HG03354 (cell line): ENCODE measurements around the gene ZBTB7C.

Experiments used
- ATAC-seq: cut with Tn5 transposase; IDR thresholded peaks from one replicate; pipeline ENCODE4 v1.9.1; 2021; ENCODE audit warnings: mild to moderate bottlenecking; ENCODE audit not compliant: unreplicated experiment, poor library complexity, severe bottlenecking

ZBTB7C gene

DNA sequence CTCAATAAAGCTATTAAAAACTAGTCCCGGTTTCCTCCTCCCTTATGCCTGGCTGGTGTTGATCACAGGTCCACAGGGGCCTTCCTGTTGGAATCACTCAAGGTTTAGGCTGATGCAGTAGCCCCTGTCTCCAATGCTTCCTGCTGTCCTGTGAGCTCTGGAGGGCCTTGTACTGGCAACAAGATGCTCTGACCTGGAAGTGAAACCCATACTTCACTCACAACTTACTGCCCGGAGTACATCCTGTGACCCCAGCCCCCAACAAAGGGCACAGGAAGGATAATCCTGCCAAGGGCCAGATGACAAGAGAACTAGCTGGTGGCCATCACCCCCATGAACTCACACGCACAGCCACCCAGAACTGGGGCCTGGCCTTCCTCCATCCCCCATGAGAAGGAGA is 50.3 kb downstream of the ZBTB7C start:
- ATAC-seq = no peak

DNA sequence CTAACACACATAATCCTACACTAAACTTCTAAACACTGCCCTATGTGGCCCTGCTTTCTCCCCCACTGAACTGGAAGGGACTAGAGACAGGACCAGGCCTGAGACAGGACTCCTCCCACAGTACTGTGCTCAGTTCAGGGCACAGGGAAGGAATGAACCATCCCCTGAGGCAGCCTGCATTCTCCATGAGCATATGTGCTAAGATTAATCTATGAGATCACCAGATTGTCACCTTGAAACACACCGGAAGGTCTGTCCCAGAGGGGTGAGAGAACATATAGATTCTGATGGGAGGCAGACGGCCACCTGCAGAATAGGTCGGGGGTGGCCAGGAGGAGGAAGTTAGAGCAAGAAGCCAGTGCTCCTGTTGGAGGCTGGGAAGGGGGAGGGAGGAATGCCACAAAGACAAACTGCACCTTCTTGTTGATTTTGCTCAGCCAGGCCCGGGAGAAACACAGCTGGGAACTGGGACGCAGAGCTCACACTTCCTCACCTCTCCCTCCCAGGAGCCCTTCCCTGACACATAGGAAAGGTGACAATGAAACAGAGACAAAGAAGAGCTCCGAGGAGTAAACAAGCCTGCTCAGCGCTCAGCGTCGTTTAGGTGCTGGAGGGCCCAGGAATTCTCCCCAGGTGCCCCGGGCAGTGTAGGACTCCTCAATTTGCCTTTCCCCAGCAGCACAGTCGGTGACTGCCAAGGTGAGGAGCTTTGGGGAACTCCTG is 52.1 kb downstream of the ZBTB7C start:
- ATAC-seq = no peak

DNA sequence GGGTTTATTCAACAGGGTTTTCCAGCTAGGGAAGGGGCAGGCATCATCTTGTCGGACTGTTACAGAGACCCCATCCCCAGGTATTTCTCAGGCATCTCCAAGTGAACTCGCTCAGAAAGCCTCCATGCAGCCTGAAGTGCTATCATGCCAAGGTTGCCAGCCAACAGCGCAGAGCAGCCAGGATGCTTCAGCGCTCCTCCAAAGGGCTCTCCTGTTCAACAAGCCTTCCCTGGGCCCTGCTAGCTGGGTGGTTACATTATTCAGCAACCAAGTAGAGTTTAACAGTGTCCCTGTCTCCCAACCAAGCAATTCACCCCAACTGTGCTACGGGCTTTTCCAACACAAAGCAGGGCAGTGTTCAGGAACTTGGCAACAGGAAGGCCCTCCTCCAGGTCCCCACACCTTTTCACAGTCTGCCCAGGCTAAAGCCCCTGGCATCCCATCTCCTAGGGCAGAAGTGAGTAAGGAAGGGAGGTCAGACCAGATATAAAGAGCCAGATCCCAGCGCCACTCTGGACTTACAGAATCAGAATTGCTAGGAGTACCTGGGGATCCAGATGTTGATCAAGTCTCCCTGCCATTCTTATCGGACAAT is 52.9 kb downstream of the ZBTB7C start:
- no peak for ATAC-seq

DNA sequence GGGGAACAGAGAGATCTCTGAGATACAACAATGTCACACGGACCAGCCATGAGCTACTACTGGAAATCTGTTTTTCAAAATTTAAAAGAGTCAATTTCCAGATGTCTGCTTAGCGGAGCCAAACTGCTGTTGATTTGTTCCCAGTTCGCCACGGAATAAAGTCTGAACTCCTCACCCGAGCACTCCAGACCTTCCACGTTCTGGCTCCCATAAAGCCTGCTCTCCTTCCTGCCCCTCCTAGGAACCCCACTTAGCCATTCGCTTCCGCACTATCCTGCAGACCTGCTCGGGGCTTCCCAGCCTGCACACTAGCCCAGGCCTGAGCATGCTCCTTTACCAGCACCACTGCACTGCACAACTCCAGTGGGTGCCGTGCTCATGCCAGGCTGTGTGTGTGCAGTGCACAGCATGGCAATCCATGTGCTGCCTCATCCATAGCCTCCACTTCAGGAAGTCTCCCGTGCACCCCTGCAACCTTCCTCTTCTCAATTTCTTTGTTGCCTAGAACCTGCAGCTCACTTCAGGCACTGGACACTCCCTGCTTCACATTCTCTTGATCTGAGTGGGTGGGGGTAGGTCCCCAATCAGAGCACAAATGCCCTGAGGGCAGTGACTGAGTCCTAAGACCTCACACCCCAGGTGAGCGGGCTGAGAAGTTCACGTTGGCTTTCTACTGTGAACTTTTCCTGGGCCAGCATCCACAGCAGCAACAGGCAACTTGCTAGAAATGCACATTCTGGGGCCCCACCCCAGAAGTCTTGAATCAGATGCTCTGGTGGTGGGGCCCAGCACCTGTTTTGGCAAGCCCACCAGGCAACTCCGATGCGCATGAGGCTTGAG is 53.7 kb downstream of the ZBTB7C start:
- no peak for ATAC-seq

DNA sequence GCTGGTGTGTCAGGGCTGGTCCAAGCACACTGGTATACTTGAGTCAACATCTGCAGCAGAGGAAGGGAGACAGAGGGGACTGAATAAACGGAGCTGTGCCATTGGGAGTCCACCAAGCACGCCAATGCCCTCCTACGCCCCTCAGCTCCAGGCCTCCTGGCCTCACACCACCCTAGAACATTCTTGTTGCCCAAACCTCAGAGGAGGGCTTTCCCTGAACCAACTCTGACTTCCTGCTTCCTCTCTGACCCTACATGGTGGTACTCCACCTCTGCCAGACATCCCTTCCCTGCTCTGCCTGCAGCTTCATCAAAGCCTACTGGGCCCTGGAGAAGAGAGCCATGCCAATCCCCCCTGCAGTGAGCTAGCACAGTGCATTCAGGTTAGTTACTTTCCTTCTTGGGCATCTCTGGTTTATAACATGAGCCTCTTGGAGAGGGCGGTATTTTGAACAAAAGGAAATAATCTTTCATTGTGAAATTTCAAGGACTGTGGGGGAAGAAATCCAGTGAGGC is 54.4 kb downstream of the ZBTB7C start:
- ATAC-seq = no peak

DNA sequence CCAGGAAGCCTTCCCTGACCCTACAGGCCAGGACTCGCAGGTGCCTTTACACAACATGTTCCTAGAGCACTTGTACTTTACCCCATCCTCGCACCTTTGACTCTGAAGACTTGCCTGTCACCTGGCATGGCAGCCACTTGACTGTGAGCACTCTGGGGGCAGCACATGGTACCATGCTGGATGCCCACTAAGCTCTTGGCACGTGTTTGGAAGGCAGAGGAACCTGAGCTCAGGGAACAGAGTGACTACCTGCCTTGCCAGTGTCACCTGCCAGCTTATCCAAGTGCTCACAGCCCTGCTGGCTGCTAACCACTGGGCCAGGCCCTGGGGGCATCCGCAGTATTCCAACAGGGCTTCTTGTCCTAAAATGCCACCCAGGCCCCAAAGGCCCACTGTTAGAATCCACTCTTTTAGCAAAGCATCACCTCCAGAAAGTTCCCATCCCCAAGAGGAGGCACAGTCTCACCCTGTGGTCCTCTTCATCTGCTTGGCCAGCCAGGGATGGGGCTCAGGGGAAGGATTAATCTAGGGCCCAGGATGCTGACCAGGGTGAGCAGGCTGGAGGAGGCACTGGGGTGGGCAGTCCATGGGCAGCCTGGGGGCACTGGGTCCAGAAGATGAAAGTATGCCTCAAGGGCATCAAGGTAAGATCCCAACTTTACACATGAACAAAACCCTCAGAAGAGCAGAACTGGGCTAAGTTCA is 57.0 kb downstream of the ZBTB7C start:
- ATAC-seq = no peak

DNA sequence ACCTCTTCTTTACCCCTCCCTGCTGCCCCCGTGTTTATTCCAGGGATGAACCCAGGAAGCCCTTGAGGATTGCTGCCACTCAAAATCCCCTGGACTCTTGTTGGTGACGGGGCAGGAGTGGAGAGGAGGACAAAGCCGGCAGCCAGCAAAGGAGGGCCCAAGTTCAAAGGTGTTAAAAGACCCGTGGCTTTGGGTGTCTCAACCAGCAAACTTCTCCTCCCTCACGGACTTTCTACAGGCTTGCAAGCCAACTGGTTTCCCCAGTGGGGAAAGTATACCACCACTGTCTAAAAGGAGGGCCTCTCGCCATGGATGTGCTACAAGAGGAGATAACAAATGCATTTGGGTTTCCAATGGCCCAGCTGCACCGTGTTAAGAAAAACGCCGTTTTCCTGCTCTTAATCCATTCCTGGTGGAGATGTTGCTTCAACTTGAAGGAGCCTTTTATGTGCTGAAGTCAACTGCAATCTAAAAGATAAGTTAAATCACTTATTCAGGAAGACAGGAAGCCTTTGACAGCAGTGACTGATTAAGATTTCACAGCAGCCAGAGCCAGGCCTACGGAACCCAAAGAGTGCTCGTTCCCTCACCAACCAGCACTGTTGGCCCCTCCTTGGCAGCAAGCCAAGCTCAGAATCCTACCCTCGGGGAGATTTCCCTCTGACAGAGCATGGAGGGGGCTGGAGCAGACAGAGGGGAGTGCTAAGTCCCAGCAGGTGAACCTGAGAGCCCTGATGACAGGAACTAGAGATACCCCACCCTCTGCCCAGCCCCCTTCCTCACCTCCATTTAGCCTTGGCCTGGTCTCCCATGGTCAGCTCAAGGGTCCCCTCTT is 57.8 kb downstream of the ZBTB7C start:
- no peak for ATAC-seq

DNA sequence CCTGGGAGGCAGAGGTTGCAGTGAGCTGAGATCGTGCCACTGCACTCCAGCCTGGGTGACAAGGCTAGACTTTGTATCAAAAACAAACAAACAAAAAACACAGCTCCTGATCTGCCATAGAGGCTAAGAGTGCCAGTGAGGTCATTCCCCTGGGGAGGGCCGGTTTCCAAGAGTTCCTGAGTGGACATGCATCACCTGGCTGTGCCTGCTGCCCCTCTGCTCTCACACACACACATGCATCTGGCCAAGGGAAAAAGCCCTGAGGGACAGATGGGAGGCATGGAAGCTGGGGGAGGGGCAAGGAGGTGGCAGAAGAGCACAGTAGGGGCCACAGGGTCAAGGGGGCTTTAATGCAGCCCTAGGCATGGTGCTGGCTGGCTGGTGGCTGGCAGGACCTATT is 60.4 kb downstream of the ZBTB7C start:
- no peak for ATAC-seq

DNA sequence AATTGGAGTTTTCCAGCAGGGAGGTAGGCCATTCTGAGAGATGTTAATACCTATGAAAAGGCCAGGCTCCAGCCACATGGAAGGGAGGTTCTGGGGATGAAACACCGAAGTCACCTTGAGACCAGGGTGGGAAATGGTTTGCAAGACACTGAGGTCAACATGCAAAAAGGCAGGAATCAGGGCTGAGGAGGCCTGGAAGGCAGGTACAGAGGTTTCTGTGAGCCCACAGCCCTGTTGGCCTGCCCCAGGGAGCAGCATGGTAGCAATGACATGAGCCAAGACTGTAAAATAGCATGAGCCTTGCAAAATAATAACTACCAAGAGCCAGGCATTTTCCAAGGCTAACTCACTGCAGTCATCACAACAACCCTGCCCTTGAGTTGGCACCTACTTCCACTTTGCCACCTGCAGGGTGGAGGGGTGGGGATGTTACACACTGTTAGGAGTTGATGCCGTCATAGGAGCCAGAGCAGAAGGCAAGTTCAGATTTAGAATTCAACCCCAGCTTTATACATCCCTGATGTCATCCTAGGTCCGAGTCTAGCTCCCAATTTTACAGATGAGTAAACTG is 61.3 kb downstream of the ZBTB7C start:
- ATAC-seq = no peak

DNA sequence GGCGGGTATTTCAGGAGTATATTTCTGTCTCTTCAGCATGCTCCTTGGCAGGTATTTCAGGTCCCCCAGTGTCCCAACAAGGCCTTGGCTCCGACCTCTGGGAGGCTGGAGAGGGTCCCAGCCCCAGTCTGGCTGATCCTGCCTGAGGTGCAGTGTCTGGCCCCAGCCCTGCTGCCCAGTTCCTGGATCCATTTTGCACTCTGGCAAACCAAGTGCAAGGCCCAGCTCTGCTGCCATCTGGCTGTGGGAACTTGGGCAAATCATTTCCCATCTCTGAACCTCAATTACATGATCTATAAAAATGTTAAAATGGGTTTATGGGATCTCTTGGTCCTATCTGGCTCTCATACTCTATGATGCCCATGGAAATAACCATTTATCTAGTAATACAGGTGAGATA is 63.6 kb downstream of the ZBTB7C start:
- no peak for ATAC-seq

DNA sequence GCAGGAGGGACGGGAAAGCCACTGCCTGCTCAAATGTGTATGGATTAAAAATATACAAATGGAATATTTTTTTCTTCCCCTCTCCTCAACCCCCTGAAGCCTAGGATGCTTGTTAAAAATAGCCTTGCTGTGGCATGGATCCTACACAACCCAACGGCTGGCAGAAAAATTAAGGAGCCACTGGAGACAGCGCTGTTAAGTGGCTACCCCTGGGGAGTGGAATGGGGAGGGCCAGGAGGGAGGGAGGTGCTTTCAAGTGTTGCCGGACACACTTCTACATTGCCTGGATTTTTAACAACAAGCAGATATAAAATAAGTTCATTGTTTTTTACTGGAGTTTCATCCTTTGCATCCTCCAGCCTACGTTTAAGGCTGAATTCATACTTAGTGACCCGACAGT is 66.6 kb downstream of the ZBTB7C start:
- no peak for ATAC-seq

DNA sequence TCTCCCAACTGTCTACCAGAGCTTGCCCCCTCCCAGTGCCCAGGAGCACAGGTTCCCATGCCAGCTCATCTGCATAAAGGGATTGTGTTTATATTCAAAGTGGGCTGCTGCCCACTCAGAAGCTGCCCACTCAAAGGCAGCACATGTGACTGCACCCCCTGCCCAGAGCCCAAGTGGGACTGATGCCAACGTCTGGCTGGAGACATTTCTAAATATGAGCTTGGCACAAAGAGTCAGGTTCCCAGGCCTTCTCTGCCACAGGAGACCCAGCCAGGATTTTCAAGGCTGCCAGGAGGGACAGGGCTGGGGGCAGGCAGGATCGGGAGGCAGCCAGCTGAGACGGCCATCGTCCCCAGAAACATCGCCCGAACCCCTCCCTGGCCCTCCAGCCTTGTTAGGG is 67.1 kb downstream of the ZBTB7C start:
- ATAC-seq = no peak

DNA sequence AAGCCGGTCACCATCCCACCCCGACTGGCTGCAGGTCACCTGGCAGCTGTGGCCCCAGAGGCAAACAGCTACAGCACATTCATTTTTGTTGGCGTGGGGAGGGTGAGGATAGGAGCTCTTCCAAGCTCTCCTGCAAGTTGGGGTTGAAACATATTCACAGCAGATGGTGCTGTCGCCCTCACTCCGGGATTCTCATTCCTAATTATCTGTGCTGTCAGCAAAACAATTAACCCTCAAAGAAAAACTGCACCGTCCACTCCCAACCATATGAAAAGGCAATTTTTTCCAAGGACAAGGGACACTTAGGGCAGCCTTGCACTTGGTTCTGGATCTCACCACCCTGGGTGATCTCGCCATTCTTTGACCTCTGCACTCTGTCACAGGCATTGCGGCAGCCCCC is 68.6 kb downstream of the ZBTB7C start:
- ATAC-seq = no peak

DNA sequence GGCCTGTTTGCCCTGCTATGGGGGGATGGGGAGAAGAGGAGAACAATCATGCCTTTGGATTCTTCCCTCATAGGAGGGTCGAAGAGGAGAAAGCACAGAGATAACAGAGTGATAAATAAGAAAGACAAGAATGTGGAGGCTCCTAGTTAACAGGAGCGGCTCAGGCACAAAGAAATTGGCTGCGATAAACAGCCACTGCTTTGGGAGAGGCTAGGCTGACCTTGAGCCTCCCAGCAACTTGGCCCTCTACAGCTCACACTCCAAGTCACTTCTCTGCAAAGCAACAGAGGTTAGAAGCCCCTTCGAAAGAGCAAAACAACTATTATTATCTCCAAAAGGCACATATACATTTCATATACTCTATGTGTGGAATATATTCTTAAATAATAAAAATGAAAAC is 69.5 kb downstream of the ZBTB7C start:
- no peak for ATAC-seq

DNA sequence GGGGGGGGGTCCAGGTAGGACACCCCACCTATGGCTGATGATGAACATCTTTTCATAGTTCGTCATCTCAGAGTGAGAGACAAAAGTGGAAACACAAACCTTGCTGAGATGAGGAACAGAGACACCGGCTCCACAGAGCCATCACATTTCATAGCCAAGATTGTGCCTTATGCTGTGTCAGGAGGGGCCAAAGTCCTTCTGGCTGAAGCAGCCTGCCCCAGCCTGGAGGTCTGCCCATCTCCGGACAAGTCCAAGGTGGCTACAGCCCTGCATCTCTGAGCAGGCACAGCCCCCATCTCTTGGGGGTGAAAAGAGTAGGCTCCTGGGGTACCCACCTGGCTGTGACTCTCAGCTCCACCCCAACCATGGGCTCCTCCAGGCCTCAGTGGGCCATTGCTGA is 70.3 kb downstream of the ZBTB7C start:
- no peak for ATAC-seq

DNA sequence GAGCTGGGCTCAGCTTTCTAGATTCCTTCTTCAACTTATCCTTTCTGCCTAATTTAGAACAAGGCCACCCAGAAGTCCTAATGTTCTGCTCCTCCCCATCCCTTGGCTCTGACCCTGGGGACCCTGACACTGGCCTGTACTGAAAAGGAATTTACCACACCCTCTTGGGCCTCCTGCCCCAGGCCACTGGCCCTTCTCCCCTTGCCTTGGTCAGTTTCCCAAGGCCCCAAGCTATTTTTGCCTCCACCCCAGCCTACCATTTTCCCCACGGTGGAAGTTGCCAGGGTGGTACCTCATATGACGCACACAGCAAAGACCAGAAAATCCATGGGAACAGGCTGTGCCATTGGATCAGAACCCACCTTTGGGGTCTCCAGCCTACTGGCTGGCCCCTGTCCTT is 72.1 kb downstream of the ZBTB7C start:
- no peak for ATAC-seq

DNA sequence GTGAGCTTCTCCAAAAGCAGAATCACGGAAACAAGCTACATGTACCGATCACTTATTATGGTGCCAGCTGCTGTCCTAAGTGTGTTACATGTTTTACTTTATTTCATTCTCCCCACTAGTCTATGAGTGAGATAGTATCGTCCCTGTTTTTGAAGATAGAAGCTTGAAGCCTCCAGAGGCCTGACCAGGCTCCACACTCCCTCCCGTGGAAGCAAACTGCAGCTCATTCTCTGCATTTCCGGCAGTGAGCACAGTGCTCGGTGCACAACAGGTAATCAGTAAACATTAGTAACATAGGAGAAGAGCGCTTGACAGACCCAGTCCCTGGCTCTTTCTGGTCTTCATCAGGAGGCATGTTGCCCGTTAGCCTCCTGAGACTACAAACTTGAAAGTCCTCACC is 72.9 kb downstream of the ZBTB7C start:
- no peak for ATAC-seq

DNA sequence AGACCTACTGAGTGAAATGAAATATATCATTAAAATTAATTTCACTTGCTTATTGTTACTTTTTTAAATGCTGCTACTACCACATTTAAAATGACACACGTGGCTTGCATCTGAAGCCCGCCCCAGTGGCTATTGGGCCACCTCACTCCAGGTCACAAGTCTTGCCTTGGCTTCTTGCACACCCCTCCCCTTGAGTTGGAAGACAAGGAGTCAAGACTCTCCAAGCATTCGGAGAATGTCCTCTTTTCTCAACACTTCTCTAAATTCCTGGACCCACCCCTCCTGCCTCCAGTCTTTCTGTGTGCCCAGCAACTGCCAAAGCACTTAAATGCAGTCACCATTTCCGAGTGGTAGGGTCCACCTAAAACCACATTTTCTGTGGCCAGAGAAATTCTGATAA is 73.4 kb downstream of the ZBTB7C start:
- ATAC-seq = no peak

DNA sequence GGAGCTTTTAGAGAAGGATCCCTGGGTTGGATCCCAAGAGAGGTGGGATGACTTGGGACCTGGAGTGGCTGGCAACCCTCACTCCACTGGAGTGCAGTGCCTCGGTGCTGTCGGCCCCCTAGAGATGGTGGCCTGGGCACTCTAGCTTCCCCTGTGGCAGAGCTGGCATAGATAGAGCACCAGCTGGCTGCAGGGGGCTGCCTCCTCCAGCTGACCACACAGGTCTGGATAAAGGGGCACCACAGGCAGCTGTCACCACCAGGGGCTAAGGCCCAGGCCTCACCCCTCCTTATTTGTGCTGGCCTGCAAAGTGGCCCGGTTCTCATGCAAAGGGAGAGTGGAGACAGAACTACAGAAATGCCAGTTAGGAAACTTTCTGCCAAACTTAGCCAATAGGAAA is 74.3 kb downstream of the ZBTB7C start:
- ATAC-seq = no peak
